Measurements from ENCODE around the gene DLGAP1. TPM values are rescaled to one million over a fixed set of nuclear protein-coding genes. Genes with fewer than 3 reads are reported as not detected.

The DLGAP1 gene
- total RNA-seq, 1 experiment from 2014 or later = 23.2 TPM

DNA sequence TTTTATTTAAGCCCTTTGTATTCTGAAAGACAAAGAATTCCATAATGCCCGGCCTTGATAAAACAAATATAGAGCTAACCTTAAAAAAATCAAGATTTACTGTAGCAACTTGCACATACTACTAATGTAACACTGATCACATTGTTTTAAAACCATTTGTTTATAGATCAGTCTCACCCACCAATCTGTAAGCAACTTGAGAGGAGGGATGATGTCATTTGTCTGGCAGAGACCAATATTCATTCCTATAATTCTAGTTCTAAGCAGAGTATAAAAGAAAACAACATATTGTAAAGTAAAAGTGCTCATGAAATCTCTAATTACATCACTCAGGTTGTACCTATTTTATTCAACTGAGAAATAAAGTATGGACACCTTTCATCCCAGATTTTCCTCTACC is 624.5 kb downstream of the DLGAP1 start:
- Histone ChIP-seq H2BK20ac (ENCODE audit: low read depth, low read length, poor library complexity, severe bottlenecking) (no peak overlapping the region), H3K4me2 (ENCODE audit: insufficient read depth, insufficient read length, low read length) (no peak overlapping the region), H2BK15ac (ENCODE audit: low read depth, low read length) (no peak overlapping the region), H4K20me1 (ENCODE audit: control insufficient read depth, insufficient read depth, insufficient read length) (no peaks in the 10 kb centered on the region), H3K23ac (ENCODE audit: insufficient read length, low read depth, low read length) (no peak overlapping the region), H2BK5ac (ENCODE audit: insufficient read length, low read length) (no peak overlapping the region), H3K18ac (ENCODE audit: insufficient read length, low read depth, low read length) (no peak overlapping the region), H4K8ac (replicated peaks; ENCODE audit: insufficient read length, low read depth, low read length) (no peak overlapping the region), H3K79me1 (ENCODE audit: insufficient read depth, low read depth, low read length, poor library complexity, severe bottlenecking) (no peaks in the 10 kb centered on the region), H2AK5ac (ENCODE audit: insufficient read length, low read length) (no peak overlapping the region), H3K9ac (ENCODE audit: extremely low read depth, insufficient read length, low read length) (no peak overlapping the region), H3K4ac (ENCODE audit: low read depth, low read length) (no peak overlapping the region), H4K91ac (ENCODE audit: insufficient read length, low read depth, low read length) (no peak overlapping the region), H3K4me1 (ENCODE audit: insufficient read depth, low read length) (peaks cover 5% of the 10 kb centered on the region; the same call in 1 of the 2 replicates), H2BK120ac (ENCODE audit: low read depth, low read length, poor library complexity, severe bottlenecking) (no peak overlapping the region), H4K5ac (ENCODE audit: insufficient read length, low read depth, low read length) (no peak overlapping the region), H3K79me2 (ENCODE audit: insufficient read depth, low read length) (no peaks in the 10 kb centered on the region), H3K27me3 (ENCODE audit: insufficient read depth, low read length) (no peaks in the 10 kb centered on the region), H3K14ac (ENCODE audit: insufficient read depth, low read length) (no peak overlapping the region), H2BK12ac (ENCODE audit: insufficient read length, low read depth, low read length) (no peak overlapping the region), H3K23me2 (ENCODE audit: insufficient read length, low read depth, low read length, poor library complexity, severe bottlenecking) (no peaks in the 10 kb centered on the region), H3K9me3 (ENCODE audit: control insufficient read depth, low read depth, low read length) (no peaks in the 10 kb centered on the region), H2AFZ (ENCODE audit: low read length) (no peak overlapping the region), H3T11ph (ENCODE audit: low read length) (no peak overlapping the region), H3K56ac (ENCODE audit: insufficient read length, low read depth, low read length) (no peak overlapping the region), H3K27ac (ENCODE audit: insufficient read length, low read depth, low read length) (no peak overlapping the region)
- H3K9me3 Mint-ChIP-seq = peaks cover 0 to 8% of the 10 kb centered on the region in 2 experiments; a peak in 2 of 5 replicates
- no CpG with 5 or more reads among the region's 1 CpG for WGBS (ENCODE audit: extremely low coverage, insufficient read length, low lambda C conversion rate)
- H3K4me3 Mint-ChIP-seq = no peak overlapping the region
- H3K36me3 Mint-ChIP-seq (ENCODE audit: insufficient read depth in 1 of 3, low read depth in 3 of 3) = peaks cover 0 to 13% (median 5%) of the 10 kb centered on the region in 3 experiments; a peak in 5 of 7 replicates
- no peaks in the 10 kb centered on the region for H3K27me3 Mint-ChIP-seq (ENCODE audit: low read depth)
- no peak for DNase-seq
- H3K27ac Mint-ChIP-seq = no peak overlapping the region; a peak in 1 of 7 replicates
- peaks cover 25 to 36% of the 10 kb centered on the region in 2 experiments for H3K4me1 Mint-ChIP-seq
- TF ChIP-seq, protein P1, sequence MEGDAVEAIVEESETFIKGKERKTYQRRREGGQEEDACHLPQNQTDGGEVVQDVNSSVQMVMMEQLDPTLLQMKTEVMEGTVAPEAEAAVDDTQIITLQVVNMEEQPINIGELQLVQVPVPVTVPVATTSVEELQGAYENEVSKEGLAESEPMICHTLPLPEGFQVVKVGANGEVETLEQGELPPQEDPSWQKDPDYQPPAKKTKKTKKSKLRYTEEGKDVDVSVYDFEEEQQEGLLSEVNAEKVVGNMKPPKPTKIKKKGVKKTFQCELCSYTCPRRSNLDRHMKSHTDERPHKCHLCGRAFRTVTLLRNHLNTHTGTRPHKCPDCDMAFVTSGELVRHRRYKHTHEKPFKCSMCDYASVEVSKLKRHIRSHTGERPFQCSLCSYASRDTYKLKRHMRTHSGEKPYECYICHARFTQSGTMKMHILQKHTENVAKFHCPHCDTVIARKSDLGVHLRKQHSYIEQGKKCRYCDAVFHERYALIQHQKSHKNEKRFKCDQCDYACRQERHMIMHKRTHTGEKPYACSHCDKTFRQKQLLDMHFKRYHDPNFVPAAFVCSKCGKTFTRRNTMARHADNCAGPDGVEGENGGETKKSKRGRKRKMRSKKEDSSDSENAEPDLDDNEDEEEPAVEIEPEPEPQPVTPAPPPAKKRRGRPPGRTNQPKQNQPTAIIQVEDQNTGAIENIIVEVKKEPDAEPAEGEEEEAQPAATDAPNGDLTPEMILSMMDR (conservative IDR thresholded peaks at IDR 0.05) = no peak
